Gastrocnemius medialis (tissue), 4 donors: ENCODE data around the gene CFAP57. TPM values are rescaled to one million over a fixed set of nuclear protein-coding genes. Genes with fewer than 3 reads are reported as not detected.

Experiments used
- ATAC-seq, 2 donors: fragments of 150-250 bp; one replicate each; pipeline ENCODE4 v1.9.1; 2016
- DNase-seq, 2 donors: peaks; one replicate each; pipeline ENCODE4 v3.0.0-alpha.2; 2019
- H3K27ac ChIP-seq, 4 donors: fragments of 200-600 bp; sonication (generic); 1 replicate in 1 of 4; 2 replicates in 3 of 4; pipeline ENCODE4 v1.5.1; 2016 to 2018; ENCODE audit warnings: mild to moderate bottlenecking in 2 of 4, moderate library complexity in 1 of 4
- H3K27me3 ChIP-seq, 3 donors: fragments of 200-600 bp; sonication (generic) in 2 of 3; 1 replicate in 1 of 3; 2 replicates in 2 of 3; pipeline versions ENCODE4 v1.5.1 to v1.6.0; 2016 to 2019; ENCODE audit warnings: mild to moderate bottlenecking in 1 of 3, moderate library complexity in 1 of 3
- H3K36me3 ChIP-seq, 2 donors: fragments of 200-600 bp; sonication (generic) in 1 of 2; one replicate each; pipeline ENCODE4 v1.5.1; 2017 to 2018
- H3K4me1 ChIP-seq, 2 donors: fragments of 200-600 bp; sonication (generic) in 1 of 2; one replicate each; pipeline ENCODE4 v1.5.1; 2016 to 2017; ENCODE audit warnings: mild to moderate bottlenecking in 2 of 2
- H3K4me3 ChIP-seq, 4 donors: fragments of 200-600 bp; sonication (generic) in 3 of 4; 1 replicate in 1 of 4; 2 replicates in 3 of 4; pipeline ENCODE4 v1.5.1; 2016 to 2019; ENCODE audit warnings: mild to moderate bottlenecking in 2 of 4
- H3K9me3 ChIP-seq, 3 donors: fragments of 200-600 bp; sonication (generic) in 2 of 3; 1 replicate in 1 of 3; 2 replicates in 2 of 3; pipeline ENCODE4 v1.5.1; 2016 to 2019
- POLR2A ChIP-seq, 2 donors: fragments of 450-650 bp; IDR thresholded peaks; one replicate each; pipeline ENCODE4 v1.6.1; 2017; ENCODE audit warnings: antibody characterized with exemption in 2 of 2, mild to moderate bottlenecking in 2 of 2, moderate library complexity in 2 of 2
- in situ Hi-C, 4 donors: fragments of 200-750 bp; cut with MboI; loops; one replicate each; pipeline versions ENCODE4 v1.15.0 to v1.8.0; 2017; ENCODE audit warnings: low sequenced_read_pairs in 4 of 4
- intact Hi-C: fragments of 100-400 bp; cut with DNase I; formaldehyde crosslinking; loops from one replicate; pipeline ENCODE4 v1.15.1; 2023; ENCODE audit warnings: low total_unique reads
- total RNA-seq, 4 donors: library from RNA; depleted of rRNA; stranded (reverse); fragments of >200 nt; gene quantifications; one replicate each; pipeline versions ENCODE4 v1.1.0 to v1.2.3, GENCODE V29; 2016
- TF ChIP-seq, protein P1 (sequence below), 5 experiments: fragments of 450-650 bp in 3 of 5; fragments of 200-600 bp in 2 of 5; sonication (generic) in 2 of 5; IDR thresholded peaks in 4 of 5; conservative IDR thresholded peaks in 1 of 5; 1 replicate in 4 of 5; 2 replicates in 1 of 5; pipeline ENCODE4 v1.5.1; 2016 to 2019; ENCODE audit warnings: antibody characterized with exemption in 5 of 5, mild to moderate bottlenecking in 3 of 5, moderate library complexity in 3 of 5

The CFAP57 gene
- total RNA-seq, 4 donors from 2014 or later, result 0.10 to 0.13 TPM; not detected in 2

GRCh38 chr1:43147625-43148327 is 24.4 kb upstream of the CFAP57 start:
- intact Hi-C loops, result no loop called here
- no peaks in the 10 kb centered on the region for H3K9me3 ChIP-seq
- H3K36me3 ChIP-seq, result no peaks in the 10 kb centered on the region
- ATAC-seq (no peak), DNase-seq (no peak)
- peaks cover 39 to 51% (median 47%) of the 10 kb centered on the region in 3 donors for H3K27me3 ChIP-seq
- peaks cover 3 to 7% of the 10 kb centered on the region in 2 donors for H3K4me1 ChIP-seq
- no peak overlapping the region for H3K27ac ChIP-seq
- H3K4me3 ChIP-seq, result peak overlapping the region; percentile 24 to 55 (median 44)
- in situ Hi-C loops, result no loop called here
- TF ChIP-seq POLR2A (IDR thresholded peaks at IDR 0.05), result no peak

DNA sequence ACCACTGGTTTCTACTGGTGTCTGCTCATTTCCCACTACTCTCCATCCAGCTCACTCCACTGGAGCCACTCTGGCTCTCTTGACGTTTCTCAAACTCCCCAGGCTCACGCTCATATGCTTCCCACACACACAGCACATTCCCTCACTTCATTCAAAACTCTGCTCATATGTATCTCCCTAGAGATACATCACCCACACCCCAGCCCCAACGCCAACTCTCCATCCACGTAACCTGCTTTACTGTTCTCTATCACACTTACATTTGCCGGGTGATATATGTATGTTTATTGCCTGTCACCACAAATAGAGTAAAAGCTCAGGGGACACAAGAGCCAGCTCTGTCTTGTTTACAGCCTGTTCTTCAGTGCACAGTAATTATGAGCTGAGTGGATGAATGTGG is 22.2 kb upstream of the CFAP57 start:
- Histone ChIP-seq H3K27me3 (peaks cover 34 to 51% (median 41%) of the 10 kb centered on the region in 3 donors), H3K27ac (no peak overlapping the region), H3K36me3 (no peaks in the 10 kb centered on the region), H3K9me3 (no peaks in the 10 kb centered on the region), H3K4me1 (peaks cover 3 to 7% of the 10 kb centered on the region in 2 donors), H3K4me3 (no peak overlapping the region)
- ATAC-seq, result no peak
- TF ChIP-seq, protein P1, sequence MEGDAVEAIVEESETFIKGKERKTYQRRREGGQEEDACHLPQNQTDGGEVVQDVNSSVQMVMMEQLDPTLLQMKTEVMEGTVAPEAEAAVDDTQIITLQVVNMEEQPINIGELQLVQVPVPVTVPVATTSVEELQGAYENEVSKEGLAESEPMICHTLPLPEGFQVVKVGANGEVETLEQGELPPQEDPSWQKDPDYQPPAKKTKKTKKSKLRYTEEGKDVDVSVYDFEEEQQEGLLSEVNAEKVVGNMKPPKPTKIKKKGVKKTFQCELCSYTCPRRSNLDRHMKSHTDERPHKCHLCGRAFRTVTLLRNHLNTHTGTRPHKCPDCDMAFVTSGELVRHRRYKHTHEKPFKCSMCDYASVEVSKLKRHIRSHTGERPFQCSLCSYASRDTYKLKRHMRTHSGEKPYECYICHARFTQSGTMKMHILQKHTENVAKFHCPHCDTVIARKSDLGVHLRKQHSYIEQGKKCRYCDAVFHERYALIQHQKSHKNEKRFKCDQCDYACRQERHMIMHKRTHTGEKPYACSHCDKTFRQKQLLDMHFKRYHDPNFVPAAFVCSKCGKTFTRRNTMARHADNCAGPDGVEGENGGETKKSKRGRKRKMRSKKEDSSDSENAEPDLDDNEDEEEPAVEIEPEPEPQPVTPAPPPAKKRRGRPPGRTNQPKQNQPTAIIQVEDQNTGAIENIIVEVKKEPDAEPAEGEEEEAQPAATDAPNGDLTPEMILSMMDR (IDR thresholded peaks at IDR 0.05 in 4 of 5, conservative IDR thresholded peaks at IDR 0.05 in 1 of 5), result no peak
- TF ChIP-seq POLR2A (IDR thresholded peaks at IDR 0.05), result no peak
- no peak for DNase-seq
- intact Hi-C loops (no loop called here), in situ Hi-C loops (no loop called here)

- H3K27me3 ChIP-seq, result peaks cover 15 to 25% (median 22%) of the 10 kb centered on the region in 3 donors
- H3K4me3 ChIP-seq, result no peak overlapping the region
- no peaks in the 10 kb centered on the region for H3K9me3 ChIP-seq
- peaks cover under 1 to 3% of the 10 kb centered on the region in 2 donors for H3K4me1 ChIP-seq
- TF ChIP-seq POLR2A (IDR thresholded peaks at IDR 0.05), result no peak
- TF ChIP-seq, protein P1 (IDR thresholded peaks at IDR 0.05 in 4 of 5, conservative IDR thresholded peaks at IDR 0.05 in 1 of 5), result no peak
- ATAC-seq (no peak), DNase-seq (no peak)
- in situ Hi-C loops, result no loop called here
- no peak overlapping the region for H3K27ac ChIP-seq
- intact Hi-C loops, result no loop called here
- H3K36me3 ChIP-seq, result no peaks in the 10 kb centered on the region
These were observed 19.3 kb upstream of the CFAP57 start for GRCh38 chr1:43152866-43153265.

DNA sequence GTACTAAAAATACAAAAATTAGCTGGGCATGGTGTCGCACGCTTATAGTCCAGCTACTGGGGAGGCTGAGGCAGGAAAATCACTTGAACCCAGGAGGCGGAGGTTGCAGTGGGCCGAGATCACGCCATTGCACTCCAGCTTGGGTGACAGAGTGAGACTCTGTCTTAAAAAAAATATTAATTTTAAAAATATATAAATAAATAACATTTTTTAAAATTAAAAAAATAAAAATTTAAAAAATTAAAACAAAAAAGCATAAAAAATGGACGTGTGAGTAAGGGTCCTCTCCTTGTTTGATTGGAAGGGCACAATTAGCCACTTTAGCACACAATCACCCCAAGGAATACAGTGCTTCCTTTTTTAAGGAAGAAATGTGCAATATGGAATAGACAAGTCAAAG is 18.7 kb upstream of the CFAP57 start:
- DNase-seq (no peak), ATAC-seq (no peak)
- peaks cover 9 to 23% (median 16%) of the 10 kb centered on the region in 3 donors for H3K27me3 ChIP-seq
- in situ Hi-C loops, result no loop called here
- intact Hi-C loops, result no loop called here
- no peak overlapping the region for H3K4me3 ChIP-seq
- no peak for TF ChIP-seq POLR2A (IDR thresholded peaks at IDR 0.05)
- TF ChIP-seq, protein P1 (IDR thresholded peaks at IDR 0.05 in 4 of 5, conservative IDR thresholded peaks at IDR 0.05 in 1 of 5), result no peak
- no peaks in the 10 kb centered on the region for H3K4me1 ChIP-seq
- H3K36me3 ChIP-seq, result no peaks in the 10 kb centered on the region
- H3K27ac ChIP-seq, result no peak overlapping the region
- no peaks in the 10 kb centered on the region for H3K9me3 ChIP-seq

- intact Hi-C loops, result no loop called here
- in situ Hi-C loops, result no loop called here
- no peak for DNase-seq
- H3K4me3 ChIP-seq, result no peak overlapping the region
- no peaks in the 10 kb centered on the region for H3K36me3 ChIP-seq
- H3K9me3 ChIP-seq, result no peaks in the 10 kb centered on the region
- no peak for ATAC-seq
- TF ChIP-seq POLR2A (IDR thresholded peaks at IDR 0.05), result no peak
- TF ChIP-seq, protein P1 (IDR thresholded peaks at IDR 0.05 in 4 of 5, conservative IDR thresholded peaks at IDR 0.05 in 1 of 5), result no peak
- H3K27ac ChIP-seq, result no peak overlapping the region
- peaks cover 0 to 6% (median 2%) of the 10 kb centered on the region in 3 donors for H3K27me3 ChIP-seq
- H3K4me1 ChIP-seq, result no peaks in the 10 kb centered on the region
These were observed 16.1 kb upstream of the CFAP57 start for GRCh38 chr1:43156026-43156425.
